ENCODE data around the gene RAB5B. TPM values are rescaled to one million over a fixed set of nuclear protein-coding genes. Genes with fewer than 3 reads are reported as not detected.

Gene RAB5B
- total RNA-seq, 1 experiment from 2014 or later, result 44.5 TPM

- Histone ChIP-seq H2AFZ (ENCODE audit: low read depth, low read length, poor library complexity, severe bottlenecking) (no peak overlapping the region), H3K4me3 (replicated peaks in 1 of 2; ENCODE audit: low read depth in 1 of 2, low read length in 2 of 2) (no peak overlapping the region), H3K27ac (ENCODE audit: low read depth, low read length) (no peak overlapping the region), H3K4me2 (ENCODE audit: low read length) (no peak overlapping the region), H3K4me1 (ENCODE audit: control insufficient read depth in 1 of 2, insufficient read depth in 2 of 2, low read length in 2 of 2) (peaks cover 10 to 21% of the 10 kb centered on the region in 2 experiments), H4K20me1 (ENCODE audit: insufficient read depth) (no peaks in the 10 kb centered on the region), H3K9me2 (ENCODE audit: insufficient read depth) (no peaks in the 10 kb centered on the region), H3K27me3 (ENCODE audit: insufficient read depth, low read length) (no peaks in the 10 kb centered on the region), H3K79me2 (ENCODE audit: insufficient read depth, low read length) (no peaks in the 10 kb centered on the region), H3K9me3 (ENCODE audit: control insufficient read depth in 1 of 2, insufficient read depth in 1 of 2, low read depth in 1 of 2, low read length in 2 of 2) (no peaks in the 10 kb centered on the region), H3K36me3 (ENCODE audit: control insufficient read depth in 1 of 2, insufficient read depth in 2 of 2, low read length in 2 of 2) (peaks cover 2 to 14% of the 10 kb centered on the region in 2 experiments; a peak in 1 of 4 replicates), H3K9ac (ENCODE audit: low read length) (no peak overlapping the region)
- no TSS peak for BruUV-seq (replicated peaks)
- CTCF ChIA-PET, result no interaction called here
- no peak for TF ChIP-seq POLR2A (IDR thresholded peaks at IDR 0.05; ENCODE audit: borderline replicate concordance, extremely low read depth, insufficient read depth, insufficient read length)
- no peak for TF ChIP-seq ZNF274 (IDR thresholded peaks at IDR 0.05; ENCODE audit: low read depth, low read length)
- TF ChIP-seq SP1 (IDR thresholded peaks at IDR 0.05; ENCODE audit: low read depth), result no peak
- no peak for TF ChIP-seq RAD21 (IDR thresholded peaks at IDR 0.05; ENCODE audit: low read depth)
- TF ChIP-seq ZFX (IDR thresholded peaks at IDR 0.05), result no peak
- intact Hi-C loops (cut with micrococcal nuclease), result no loop called here
- RAD21 ChIA-PET (ENCODE audit: low non-redundant PET in 1 of 2, low total read pairs in 2 of 2, uncharacterized antibody in 2 of 2, unreplicated experiment in 2 of 2), result no interaction called here
- DNase-seq (ENCODE audit: low read depth, low spot score) (no peak), ATAC-seq (no peak)
- POLR2A ChIA-PET, result no interaction called here
Observed at GRCh38 chr12:56004211-56004610, 30.3 kb downstream of the RAB5B start.

- Histone ChIP-seq H3K79me2 (ENCODE audit: insufficient read depth, low read length) (no peaks in the 10 kb centered on the region), H3K9ac (ENCODE audit: low read length) (peak overlapping the region; percentile 94), H3K27me3 (ENCODE audit: insufficient read depth, low read length) (no peaks in the 10 kb centered on the region), H3K4me2 (ENCODE audit: low read length) (peak overlapping the region; percentile 100), H3K27ac (ENCODE audit: low read depth, low read length) (peak overlapping the region; percentile 39), H2AFZ (ENCODE audit: low read depth, low read length, poor library complexity, severe bottlenecking) (no peak overlapping the region), H3K4me1 (ENCODE audit: control insufficient read depth in 1 of 2, insufficient read depth in 2 of 2, low read length in 2 of 2) (peaks cover 10 to 21% of the 10 kb centered on the region in 2 experiments), H4K20me1 (ENCODE audit: insufficient read depth) (no peaks in the 10 kb centered on the region), H3K36me3 (ENCODE audit: control insufficient read depth in 1 of 2, insufficient read depth in 2 of 2, low read length in 2 of 2) (peaks cover 2 to 14% of the 10 kb centered on the region in 2 experiments; a peak in 1 of 4 replicates), H3K4me3 (replicated peaks in 1 of 2; ENCODE audit: low read depth in 1 of 2, low read length in 2 of 2) (peak overlapping the region; percentile 65 to 97), H3K9me3 (ENCODE audit: control insufficient read depth in 1 of 2, insufficient read depth in 1 of 2, low read depth in 1 of 2, low read length in 2 of 2) (no peaks in the 10 kb centered on the region), H3K9me2 (ENCODE audit: insufficient read depth) (no peaks in the 10 kb centered on the region)
- ChIA-PET POLR2A (interaction anchor here (0.7 to 1.8 kb wide), 6 partner anchors 10 to 269 kb away, joined by 3 to 22 read pairs (median 5); partner anchors contain the start of genes RAB5B, SUOX and ZC3H10), RAD21 (ENCODE audit: low non-redundant PET in 1 of 2, low total read pairs in 2 of 2, uncharacterized antibody in 2 of 2, unreplicated experiment in 2 of 2) (interaction anchor here in 1 of 2 experiments (0.6 to 0.7 kb wide), 2 partner anchors 10 to 22 kb away, joined by 4 to 6 read pairs; no protein-coding TSS in a partner anchor), CTCF (interaction anchor here (0.8 to 7.2 kb wide), 4 partner anchors 10 to 269 kb away, joined by 3 to 48 read pairs (median 5); partner anchors contain the start of gene SUOX)
- ATAC-seq (peak; percentile 84), DNase-seq (ENCODE audit: low read depth, low spot score) (no peak)
- intact Hi-C loops (cut with micrococcal nuclease), result no loop called here
- BruUV-seq (replicated peaks), result no TSS peak
- TF ChIP-seq EGR1 (IDR thresholded peaks at IDR 0.05; ENCODE audit: low read depth), result no peak
- no peak for TF ChIP-seq ZBTB33 (IDR thresholded peaks at IDR 0.05; ENCODE audit: extremely low read depth, insufficient replicate concordance, low read length)
- no peak for TF ChIP-seq JUND (IDR thresholded peaks at IDR 0.05)
- no peak for TF ChIP-seq EZH2 (IDR thresholded peaks at IDR 0.05)
- TF ChIP-seq ATF3 (IDR thresholded peaks at IDR 0.05), result no peak
Observed at GRCh38 chr12:56007564-56008559, 34.0 kb downstream of the RAB5B start.
